ENCODE results near the gene PRXL2A. TPM values are rescaled to one million over a fixed set of nuclear protein-coding genes. Genes with fewer than 3 reads are reported as not detected.
"Not testable (repeated sequence)": the region's sequence is repeated elsewhere in the genome, so short reads cannot be mapped to it uniquely, and the experiment has no call there.

Gene PRXL2A, protein sequence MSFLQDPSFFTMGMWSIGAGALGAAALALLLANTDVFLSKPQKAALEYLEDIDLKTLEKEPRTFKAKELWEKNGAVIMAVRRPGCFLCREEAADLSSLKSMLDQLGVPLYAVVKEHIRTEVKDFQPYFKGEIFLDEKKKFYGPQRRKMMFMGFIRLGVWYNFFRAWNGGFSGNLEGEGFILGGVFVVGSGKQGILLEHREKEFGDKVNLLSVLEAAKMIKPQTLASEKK
- total RNA-seq, result 10 to 100 TPM in 2 of 3 donors, 1 to 10 TPM in 1; 6.1 to 11.1 (median 10.8) TPM

GRCh38 chr10:80408242-80409101, at the start of gene PRXL2A:
TSS of gene PRXL2A (plus strand) at chr10:80408551. CDS start at chr10:80420468, 11,917 bp downstream.
- Mint-ChIP-seq H3K9me3 (no peaks in the 10 kb centered on the region), H3K36me3 (ENCODE audit: insufficient read depth) (no peaks in the 10 kb centered on the region), H3K27me3 (ENCODE audit: low read depth) (peaks cover 6% of the 10 kb centered on the region), H3K4me3 (peak within 1 kb of the TSS; percentile 89), H3K4me1 (ENCODE audit: low read depth) (peaks cover 14% of the 10 kb centered on the region)
- peak; percentile 74 for DNase-seq
- peak; percentile 90 to 91 for ATAC-seq

DNA sequence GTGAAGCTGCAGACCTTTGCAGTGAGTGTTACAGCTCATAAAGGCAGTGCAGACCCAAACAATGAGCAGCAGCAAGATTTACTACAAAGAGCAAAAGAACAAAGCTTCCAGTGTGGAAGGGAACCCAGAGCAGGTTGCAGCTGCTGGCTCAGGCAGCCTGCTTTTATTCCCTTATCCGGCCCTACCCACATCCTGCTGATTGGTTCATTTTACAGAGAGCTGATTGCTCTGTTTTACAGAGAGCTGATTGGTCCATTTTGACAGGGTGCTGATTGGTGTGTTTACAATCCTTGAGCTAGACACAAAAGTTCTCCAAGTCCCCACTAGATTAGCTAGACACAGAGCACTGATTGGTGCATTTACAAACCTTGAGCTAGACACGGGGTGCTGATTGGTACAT, 49.4 kb upstream of the PRXL2A start:
- DNase-seq; ATAC-seq; H3K9me3 Mint-ChIP-seq; H3K4me3 Mint-ChIP-seq; H3K4me1 Mint-ChIP-seq (ENCODE audit: low read depth); H3K36me3 Mint-ChIP-seq (ENCODE audit: insufficient read depth): not testable (repeated sequence)
- peaks cover 34% of the 10 kb centered on the region for H3K27me3 Mint-ChIP-seq (ENCODE audit: low read depth)

GRCh38 chr10:80359644-80360043, 48.7 kb upstream of the PRXL2A start:
- ATAC-seq (no peak), DNase-seq (no peak)
- H3K4me1 Mint-ChIP-seq (ENCODE audit: low read depth), result peaks cover 2% of the 10 kb centered on the region
- no peak overlapping the region for H3K4me3 Mint-ChIP-seq
- no peaks in the 10 kb centered on the region for H3K9me3 Mint-ChIP-seq
- H3K27me3 Mint-ChIP-seq (ENCODE audit: low read depth), result peaks cover 32% of the 10 kb centered on the region
- H3K36me3 Mint-ChIP-seq (ENCODE audit: insufficient read depth), result no peaks in the 10 kb centered on the region

- Mint-ChIP-seq H3K4me3 (no peak overlapping the region), H3K36me3 (ENCODE audit: insufficient read depth) (no peaks in the 10 kb centered on the region), H3K9me3 (peaks cover 16% of the 10 kb centered on the region), H3K4me1 (ENCODE audit: low read depth) (no peaks in the 10 kb centered on the region), H3K27me3 (ENCODE audit: low read depth) (peaks cover 5% of the 10 kb centered on the region)
- DNase-seq (no peak), ATAC-seq (no peak)
Observed at GRCh38 chr10:80365510-80365909, 42.8 kb upstream of the PRXL2A start.

DNA sequence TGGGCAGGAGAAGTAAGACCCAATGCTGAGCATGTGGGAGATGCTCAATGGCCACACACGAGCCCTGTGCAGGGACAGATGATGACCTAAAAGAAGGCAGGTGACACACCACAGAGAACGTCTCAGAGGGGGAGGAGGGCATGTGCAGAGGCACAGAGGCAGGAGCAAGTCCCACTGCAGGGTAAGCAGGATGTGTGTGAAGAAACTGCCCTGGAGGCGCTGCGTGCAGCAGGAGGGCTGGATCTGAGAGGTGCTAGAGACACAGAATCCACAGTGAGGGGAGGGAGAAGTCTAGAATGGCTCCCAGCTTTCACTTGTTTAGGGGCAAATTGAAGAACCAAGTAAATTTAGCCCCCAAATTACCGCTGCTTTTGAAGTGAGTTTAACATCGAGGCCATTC, 36.9 kb upstream of the PRXL2A start:
- no peaks in the 10 kb centered on the region for H3K36me3 Mint-ChIP-seq (ENCODE audit: insufficient read depth)
- no peaks in the 10 kb centered on the region for H3K4me1 Mint-ChIP-seq (ENCODE audit: low read depth)
- H3K27me3 Mint-ChIP-seq (ENCODE audit: low read depth), result peaks cover 3% of the 10 kb centered on the region
- peaks cover 16% of the 10 kb centered on the region for H3K9me3 Mint-ChIP-seq
- no peak for ATAC-seq
- DNase-seq, result no peak
- no peak overlapping the region for H3K4me3 Mint-ChIP-seq

DNA sequence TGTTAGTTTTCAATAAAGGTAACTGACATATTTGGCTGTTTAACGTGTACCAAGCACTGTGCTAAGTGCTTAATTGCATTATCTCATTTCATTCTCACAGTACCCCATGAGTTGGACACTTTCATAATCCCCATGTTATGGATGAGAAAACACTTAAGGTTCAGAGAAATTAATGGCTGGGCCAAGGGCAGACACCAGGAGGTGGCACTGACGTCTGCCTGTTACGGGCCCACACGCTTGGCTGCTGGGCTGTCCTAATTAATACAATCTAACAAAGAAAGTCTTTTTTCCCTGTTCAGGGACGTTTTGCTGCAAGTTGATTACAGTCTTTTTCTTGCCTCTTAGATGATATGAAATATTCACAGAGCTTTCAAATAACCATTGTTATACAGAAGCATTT, 35.7 kb upstream of the PRXL2A start:
- peaks cover 3% of the 10 kb centered on the region for H3K27me3 Mint-ChIP-seq (ENCODE audit: low read depth)
- no peaks in the 10 kb centered on the region for H3K4me1 Mint-ChIP-seq (ENCODE audit: low read depth)
- ATAC-seq (no peak), DNase-seq (no peak)
- H3K4me3 Mint-ChIP-seq, result no peak overlapping the region
- H3K36me3 Mint-ChIP-seq (ENCODE audit: insufficient read depth), result no peaks in the 10 kb centered on the region
- H3K9me3 Mint-ChIP-seq, result peaks cover 8% of the 10 kb centered on the region

DNA sequence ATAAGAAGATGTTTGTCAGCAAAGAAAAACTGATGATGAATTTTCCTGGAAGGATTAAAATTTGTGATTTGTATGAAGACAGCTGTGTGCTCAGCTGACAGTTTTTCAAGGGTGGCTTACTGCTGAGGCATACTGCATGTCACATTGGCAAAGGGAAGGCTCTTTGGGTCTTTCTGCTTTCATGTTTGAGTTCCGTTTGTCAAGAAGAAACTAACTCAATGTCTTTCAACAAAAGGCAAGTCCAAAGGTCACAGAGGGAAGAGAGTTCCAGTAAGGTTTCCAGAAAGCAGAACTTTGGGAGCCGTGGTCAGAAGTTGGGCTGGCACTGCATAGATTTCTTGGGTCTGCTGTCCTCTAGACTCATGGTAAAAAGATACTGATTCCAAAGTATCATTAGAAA, 34.8 kb upstream of the PRXL2A start:
- H3K27me3 Mint-ChIP-seq (ENCODE audit: low read depth), result peaks cover 3% of the 10 kb centered on the region
- no peak overlapping the region for H3K4me3 Mint-ChIP-seq
- H3K9me3 Mint-ChIP-seq, result peaks cover 3% of the 10 kb centered on the region
- no peak for ATAC-seq
- peaks cover 5% of the 10 kb centered on the region for H3K4me1 Mint-ChIP-seq (ENCODE audit: low read depth)
- no peak for DNase-seq
- no peaks in the 10 kb centered on the region for H3K36me3 Mint-ChIP-seq (ENCODE audit: insufficient read depth)

- peaks cover 14% of the 10 kb centered on the region for H3K4me1 Mint-ChIP-seq (ENCODE audit: low read depth)
- H3K27me3 Mint-ChIP-seq (ENCODE audit: low read depth), result no peaks in the 10 kb centered on the region
- no peaks in the 10 kb centered on the region for H3K9me3 Mint-ChIP-seq
- no peak for ATAC-seq
- no peak overlapping the region for H3K4me3 Mint-ChIP-seq
- DNase-seq, result no peak
- no peaks in the 10 kb centered on the region for H3K36me3 Mint-ChIP-seq (ENCODE audit: insufficient read depth)
Observed at GRCh38 chr10:80379701-80380100, 28.6 kb upstream of the PRXL2A start.

DNA sequence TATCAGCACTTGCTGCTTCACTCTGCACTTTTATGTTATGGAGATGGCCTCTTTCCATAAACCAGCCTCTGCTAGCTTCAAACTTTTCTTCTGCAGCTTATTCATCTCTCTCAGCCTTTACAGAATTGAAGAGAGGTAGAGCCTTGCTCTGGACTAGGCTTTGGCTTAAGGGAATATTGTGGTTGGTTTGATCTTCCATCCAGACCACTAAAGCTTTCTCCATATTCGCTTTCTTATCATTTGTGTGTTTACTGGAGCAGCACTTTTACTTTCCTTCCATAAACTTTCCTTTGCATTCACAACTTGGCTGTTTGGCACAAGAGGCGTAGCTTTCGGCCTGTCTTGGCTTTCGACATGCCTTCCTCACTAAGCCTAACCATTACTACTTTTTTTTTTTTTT, 28.2 kb upstream of the PRXL2A start:
- H3K36me3 Mint-ChIP-seq (ENCODE audit: insufficient read depth), result no peaks in the 10 kb centered on the region
- H3K27me3 Mint-ChIP-seq (ENCODE audit: low read depth), result no peaks in the 10 kb centered on the region
- DNase-seq (no peak), ATAC-seq (no peak)
- no peaks in the 10 kb centered on the region for H3K9me3 Mint-ChIP-seq
- H3K4me3 Mint-ChIP-seq, result no peak overlapping the region
- peaks cover 14% of the 10 kb centered on the region for H3K4me1 Mint-ChIP-seq (ENCODE audit: low read depth)

GRCh38 chr10:80382989-80383388, 25.4 kb upstream of the PRXL2A start:
- Mint-ChIP-seq H3K4me3 (no peak overlapping the region), H3K9me3 (no peaks in the 10 kb centered on the region), H3K27me3 (ENCODE audit: low read depth) (no peaks in the 10 kb centered on the region), H3K4me1 (ENCODE audit: low read depth) (peaks cover 14% of the 10 kb centered on the region), H3K36me3 (ENCODE audit: insufficient read depth) (no peaks in the 10 kb centered on the region)
- DNase-seq (peak; percentile 30), ATAC-seq (peak in 1 of 2 donors; percentile 58)

- Mint-ChIP-seq H3K4me3 (no peak overlapping the region), H3K4me1 (ENCODE audit: low read depth) (no peaks in the 10 kb centered on the region), H3K27me3 (ENCODE audit: low read depth) (peaks cover 4% of the 10 kb centered on the region), H3K9me3 (no peaks in the 10 kb centered on the region), H3K36me3 (ENCODE audit: insufficient read depth) (no peaks in the 10 kb centered on the region)
- DNase-seq, result no peak
- ATAC-seq, result no peak
Observed at GRCh38 chr10:80390740-80391139, 17.6 kb upstream of the PRXL2A start.

DNA sequence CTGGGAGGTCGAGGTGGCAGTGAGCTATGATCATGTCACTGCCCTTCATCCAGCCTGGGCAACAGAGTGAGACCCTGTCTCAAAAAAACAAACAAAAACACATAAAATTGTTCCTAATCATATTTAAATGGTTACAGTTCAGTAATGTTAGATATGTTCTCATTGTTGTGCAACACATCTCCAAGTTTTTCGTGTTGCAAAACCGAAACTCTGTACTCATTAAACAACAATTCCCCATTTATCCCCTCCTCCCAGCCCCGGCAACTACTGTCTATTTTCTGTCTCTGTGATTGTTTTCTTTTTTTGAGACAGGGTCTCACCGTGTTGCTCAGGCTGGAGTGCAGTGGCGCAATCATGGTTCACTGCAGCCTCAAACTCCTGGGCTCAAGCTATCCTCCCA, 16.1 kb upstream of the PRXL2A start:
- DNase-seq, result no peak
- Mint-ChIP-seq H3K4me3 (no peak overlapping the region), H3K4me1 (ENCODE audit: low read depth) (no peaks in the 10 kb centered on the region), H3K36me3 (ENCODE audit: insufficient read depth) (no peaks in the 10 kb centered on the region), H3K9me3 (no peaks in the 10 kb centered on the region), H3K27me3 (ENCODE audit: low read depth) (peaks cover 4% of the 10 kb centered on the region)
- no peak for ATAC-seq

GRCh38 chr10:80394358-80394916, 13.9 kb upstream of the PRXL2A start:
- Mint-ChIP-seq H3K36me3 (ENCODE audit: insufficient read depth) (no peaks in the 10 kb centered on the region), H3K27me3 (ENCODE audit: low read depth) (peaks cover 4% of the 10 kb centered on the region), H3K4me1 (ENCODE audit: low read depth) (no peaks in the 10 kb centered on the region), H3K4me3 (no peak overlapping the region), H3K9me3 (no peaks in the 10 kb centered on the region)
- DNase-seq (no peak), ATAC-seq (no peak)

- H3K36me3 Mint-ChIP-seq (ENCODE audit: insufficient read depth), result no peaks in the 10 kb centered on the region
- H3K4me1 Mint-ChIP-seq (ENCODE audit: low read depth), result no peaks in the 10 kb centered on the region
- H3K4me3 Mint-ChIP-seq, result no peak overlapping the region
- no peaks in the 10 kb centered on the region for H3K9me3 Mint-ChIP-seq
- DNase-seq (no peak), ATAC-seq (no peak)
- peaks cover 4% of the 10 kb centered on the region for H3K27me3 Mint-ChIP-seq (ENCODE audit: low read depth)
Observed at GRCh38 chr10:80397014-80397413, 11.3 kb upstream of the PRXL2A start.
